PFSK-1 (cell line): ENCODE measurements around the gene CD200.

Experiments used
- FOXP2 ChIP-seq: optimal IDR thresholded peaks from 2 replicates; pipeline ENCODE3; 2011; ENCODE audit warnings: borderline replicate concordance, control low read depth, inconsistent platforms; ENCODE audit not compliant: insufficient read depth; ENCODE audit errors: extremely low read length, extremely low read depth
- POLR2AphosphoS5 ChIP-seq: IDR thresholded peaks from 2 replicates; pipeline ENCODE4 v1.6.1; 2012; ENCODE audit warnings: low read depth, mild to moderate bottlenecking, control low read depth, low read length, moderate library complexity
- REST ChIP-seq, 2 experiments: IDR thresholded peaks; 2 replicates each; pipeline versions ENCODE4 v1.6.1 to v1.8.0; 2011 to 2012; ENCODE audit warnings: low read depth in 2 of 2, low read length in 2 of 2, control low read depth in 1 of 2, inconsistent platforms in 1 of 2, mild to moderate bottlenecking in 1 of 2, moderate library complexity in 1 of 2; ENCODE audit not compliant: insufficient read depth in 1 of 2
- SIN3A ChIP-seq: IDR thresholded peaks from 2 replicates; pipeline ENCODE4 v1.6.1; 2012; ENCODE audit warnings: mild to moderate bottlenecking, low read length, moderate library complexity, borderline replicate concordance; ENCODE audit not compliant: insufficient read depth
- TAF1 ChIP-seq: IDR thresholded peaks from 2 replicates; pipeline ENCODE4 v1.6.1; 2012; ENCODE audit warnings: low read length, control low read depth, borderline replicate concordance; ENCODE audit not compliant: insufficient read depth

Gene CD200

GRCh38 chr3:112392393-112393359, 59.7 kb downstream of the CD200 start:
- TF ChIP-seq TAF1, result no peak
- TF ChIP-seq REST (IDR thresholded peaks at IDR 0.05; ENCODE audit: insufficient read depth in 1 of 2, low read depth in 2 of 2, low read length in 2 of 2), result no peak
- TF ChIP-seq POLR2AphosphoS5, result no peak
- TF ChIP-seq SIN3A, result no peak
- TF ChIP-seq FOXP2, result no peak

GRCh38 chr3:112393360-112393728, 60.4 kb downstream of the CD200 start:
- no peak for TF ChIP-seq FOXP2
- TF ChIP-seq POLR2AphosphoS5, result no peak
- no peak for TF ChIP-seq SIN3A
- no peak for TF ChIP-seq TAF1
- TF ChIP-seq REST (IDR thresholded peaks at IDR 0.05; ENCODE audit: insufficient read depth in 1 of 2, low read depth in 2 of 2, low read length in 2 of 2), result no peak

- TF ChIP-seq TAF1 (no peak), POLR2AphosphoS5 (no peak), FOXP2 (no peak), REST (IDR thresholded peaks at IDR 0.05; ENCODE audit: insufficient read depth in 1 of 2, low read depth in 2 of 2, low read length in 2 of 2) (no peak), SIN3A (no peak)
Measured at GRCh38 chr3:112394003-112394640, 61.2 kb downstream of the CD200 start.

- TF ChIP-seq FOXP2 (no peak), POLR2AphosphoS5 (no peak), TAF1 (no peak), REST (IDR thresholded peaks at IDR 0.05; ENCODE audit: insufficient read depth in 1 of 2, low read depth in 2 of 2, low read length in 2 of 2) (no peak), SIN3A (no peak)
Measured at GRCh38 chr3:112395181-112395895, 62.4 kb downstream of the CD200 start.

- no peak for TF ChIP-seq FOXP2
- TF ChIP-seq TAF1, result no peak
- no peak for TF ChIP-seq POLR2AphosphoS5
- TF ChIP-seq REST (IDR thresholded peaks at IDR 0.05; ENCODE audit: insufficient read depth in 1 of 2, low read depth in 2 of 2, low read length in 2 of 2), result no peak
- no peak for TF ChIP-seq SIN3A
Measured at GRCh38 chr3:112395896-112396290, 62.9 kb downstream of the CD200 start.
